Measurements from ENCODE around the gene MYO6. TPM values are rescaled to one million over a fixed set of nuclear protein-coding genes. Genes with fewer than 3 reads are reported as not detected.

MYO6 gene
- total RNA-seq, 2 donors from 2014 or later, result 5.8 to 6.6 TPM

Other genes starting within 250 kb of the MYO6 start
- 10 to 100 TPM; 99.4 to 99.7 TPM for gene SENP6, start 147.4 kb upstream of the MYO6 start, total RNA-seq